ENCODE results near the gene AOPEP.

- no peak for TF ChIP-seq POLR2A (IDR thresholded peaks at IDR 0.05; ENCODE audit: low read depth, low read length)
- no peak for TF ChIP-seq SPI1 (IDR thresholded peaks at IDR 0.05; ENCODE audit: low read depth, low read length)
Measured at GRCh38 chr9:94792511-94792910, 66.0 kb downstream of the AOPEP start.

All from GM12891 (cell line).